ENCODE data around the gene FAF1. TPM values are rescaled to one million over a fixed set of nuclear protein-coding genes. Genes with fewer than 3 reads are reported as not detected.
A peak's percentile ranks its signal among the peaks of the same experiment; 100 is the strongest.

The FAF1 gene
- total and polyA plus RNA-seq, 4 donors, result 27.2 to 51.6 (median 37.1) TPM

GRCh38 chr1:50969611-50970508 lies 9.8 kb upstream of the FAF1 start, which contains the start of gene CDKN2C:
TSS of gene CDKN2C (plus strand) at chr1:50970245. CDS start at chr1:50970369, 124 bp downstream.
- 0 to 1% methylated on average over 44 of the region's 44 CpGs for WGBS, 2 donors
- H3K4me3 ChIP-seq, result peak within 1 kb of the TSS; percentile 72
- no peaks in the 10 kb centered on the region for H3K9me3 ChIP-seq (ENCODE audit: control insufficient read depth in 4 of 4, insufficient read depth in 3 of 4, low read length in 3 of 4)
- peak within 1 kb of the TSS; percentile 95 to 99 for H3K27ac ChIP-seq (ENCODE audit: low read depth in 1 of 2, low read length in 1 of 2)
- H3K27me3 ChIP-seq (ENCODE audit: control insufficient read depth in 3 of 3, insufficient read depth in 3 of 3, low read length in 2 of 3), result peaks cover 0 to 33% (median 2%) of the 10 kb centered on the region in 3 donors
- ATAC-seq (ENCODE audit: insufficient read depth, low FRiP score), result peak; percentile 22
- peak within 1 kb of the TSS; percentile 56 to 78 for H3K9ac ChIP-seq (ENCODE audit: insufficient read depth in 1 of 2, low read length in 2 of 2)
- DNase-seq, result peak; percentile 84 to 94 (median 92)
- H3K36me3 ChIP-seq (ENCODE audit: control insufficient read depth in 4 of 4, insufficient read depth in 4 of 4, low read length in 4 of 4), result no peaks in the 10 kb centered on the region
- H3K4me1 ChIP-seq (ENCODE audit: control insufficient read depth in 5 of 5, insufficient read depth in 5 of 5, low read length in 5 of 5), result peaks cover 0 to 23% (median 0%) of the 10 kb centered on the region in 5 donors
- TF ChIP-seq CTCF (IDR thresholded peaks at IDR 0.05; ENCODE audit: control extremely low read depth, extremely low read depth), result no peak

- whole genome bisulfite sequencing, 2 donors, result 0% methylated on average over 51 to 65 of the region's 65 CpGs
- DNase-seq, result peak; percentile 35 to 57 (median 36)
Measured at GRCh38 chr1:50968821-50969610, 8.9 kb upstream of the FAF1 start.

GRCh38 chr1:50968158-50968820 lies 8.2 kb upstream of the FAF1 start:
- Histone ChIP-seq H3K9me3 (ENCODE audit: control insufficient read depth in 4 of 4, insufficient read depth in 3 of 4, low read length in 3 of 4) (no peaks in the 10 kb centered on the region), H3K27ac (ENCODE audit: low read depth in 1 of 2, low read length in 1 of 2) (peak overlapping the region; percentile 95 to 99), H3K27me3 (ENCODE audit: control insufficient read depth in 3 of 3, insufficient read depth in 3 of 3, low read length in 2 of 3) (peaks cover 0 to 19% (median 4%) of the 10 kb centered on the region in 3 donors), H3K4me3 (peak overlapping the region; percentile 75), H3K4me1 (ENCODE audit: control insufficient read depth in 5 of 5, insufficient read depth in 5 of 5, low read length in 5 of 5) (peaks cover 0 to 23% (median 0%) of the 10 kb centered on the region in 5 donors), H3K9ac (ENCODE audit: insufficient read depth in 1 of 2, low read length in 2 of 2) (peak overlapping the region; percentile 56 to 57), H3K36me3 (ENCODE audit: control insufficient read depth in 4 of 4, insufficient read depth in 4 of 4, low read length in 4 of 4) (no peaks in the 10 kb centered on the region)
- DNase-seq (peak; percentile 94 to 97 (median 94)), ATAC-seq (ENCODE audit: insufficient read depth, low FRiP score) (peak; percentile 94)
- peak; percentile 13 for TF ChIP-seq CTCF (IDR thresholded peaks at IDR 0.05; ENCODE audit: control extremely low read depth, extremely low read depth)
- 0 to 1% methylated on average over 67 to 70 of the region's 70 CpGs for WGBS, 2 donors

More at GRCh38 chr1:50968821-50969610, 8.9 kb upstream of the FAF1 start:
- no peak for TF ChIP-seq CTCF (IDR thresholded peaks at IDR 0.05; ENCODE audit: control extremely low read depth, extremely low read depth)
- Histone ChIP-seq H3K27me3 (ENCODE audit: control insufficient read depth in 3 of 3, insufficient read depth in 3 of 3, low read length in 2 of 3) (peaks cover 0 to 25% (median 4%) of the 10 kb centered on the region in 3 donors), H3K9ac (ENCODE audit: insufficient read depth in 1 of 2, low read length in 2 of 2) (peak overlapping the region; percentile 56 to 78), H3K4me1 (ENCODE audit: control insufficient read depth in 5 of 5, insufficient read depth in 5 of 5, low read length in 5 of 5) (peaks cover 0 to 23% (median 0%) of the 10 kb centered on the region in 5 donors), H3K27ac (ENCODE audit: low read depth in 1 of 2, low read length in 1 of 2) (peak overlapping the region; percentile 95 to 99), H3K36me3 (ENCODE audit: control insufficient read depth in 4 of 4, insufficient read depth in 4 of 4, low read length in 4 of 4) (no peaks in the 10 kb centered on the region), H3K9me3 (ENCODE audit: control insufficient read depth in 4 of 4, insufficient read depth in 3 of 4, low read length in 3 of 4) (no peaks in the 10 kb centered on the region), H3K4me3 (peak overlapping the region; percentile 72)
- peak; percentile 8 for ATAC-seq (ENCODE audit: insufficient read depth, low FRiP score)
